Measurements from ENCODE around the gene WNT10A. TPM values are rescaled to one million over a fixed set of nuclear protein-coding genes. Genes with fewer than 3 reads are reported as not detected.

Gene WNT10A
- total RNA-seq, 1 donor from 2014 or later: 2.5 TPM

Small RNA genes within 50 kb of the gene (small RNA-seq; reads per million reads assigned to genes)
- gene RNU6-642P: not detected

Other genes with a start within 250 kb of the WNT10A start
- 22.8 TPM for gene ZNF142, start 221.2 kb upstream of the WNT10A start, total RNA-seq
- gene BCS1L, start 221.2 kb upstream of the WNT10A start, total RNA-seq: 28.5 TPM
- 25.5 TPM for gene RNF25, start 208.8 kb upstream of the WNT10A start, total RNA-seq
- 59.9 TPM for gene STK36, start 208.8 kb upstream of the WNT10A start, total RNA-seq
- 23.3 TPM for gene TTLL4, start 170.0 kb upstream of the WNT10A start, total RNA-seq
- gene CYP27A1, start 98.7 kb upstream of the WNT10A start, total RNA-seq: 30.0 TPM
- gene PRKAG3, start 49.0 kb upstream of the WNT10A start, total RNA-seq: not detected
- gene WNT6, start 21.0 kb upstream of the WNT10A start, total RNA-seq: 2.0 TPM
- 0.49 TPM for gene CDK5R2, start 78.8 kb downstream of the WNT10A start, total RNA-seq
- gene FEV, start 104.3 kb downstream of the WNT10A start, total RNA-seq: not detected
- gene CRYBA2, start 112.6 kb downstream of the WNT10A start, total RNA-seq: not detected
- gene CFAP65, start 160.7 kb downstream of the WNT10A start, total RNA-seq: not detected
- not detected for gene IHH, start 180.1 kb downstream of the WNT10A start, total RNA-seq

Data from vagina (tissue), 1 donor.